Measurements from ENCODE around the gene GALNS. TPM values are rescaled to one million over a fixed set of nuclear protein-coding genes. Genes with fewer than 3 reads are reported as not detected.

GALNS gene
- total and polyA plus RNA-seq, 2 donors (not counting 1 experiment from before 2014, with no cell fraction given): 45.5 to 68.4 TPM

- Histone ChIP-seq H3K4me3 (ENCODE audit: control extremely low read depth in 1 of 5, extremely low read depth in 1 of 5, insufficient read depth in 1 of 5, low read depth in 2 of 5, low read length in 4 of 5) (no peak overlapping the region), H3K4me1 (ENCODE audit: control insufficient read depth in 2 of 2, insufficient read depth in 2 of 2, low read length in 2 of 2) (peaks cover 0 to 6% of the 10 kb centered on the region in 2 donors), H3K79me2 (ENCODE audit: control insufficient read depth, insufficient read depth, low read length) (peaks cover 14% of the 10 kb centered on the region), H3K36me3 (replicated peaks in 1 of 2; ENCODE audit: control extremely low read depth in 1 of 2, control insufficient read depth in 1 of 2, extremely low read depth in 1 of 2, insufficient read depth in 2 of 2, low read length in 1 of 2) (peaks cover 0 to 88% of the 10 kb centered on the region in 2 experiments), H3K27ac (ENCODE audit: low read length in 2 of 2) (no peak overlapping the region), H4K20me1 (ENCODE audit: control insufficient read depth, insufficient read depth, low read length, poor library complexity, severe bottlenecking) (peaks cover 82% of the 10 kb centered on the region), H2AFZ (ENCODE audit: insufficient read depth, low read depth, low read length, poor library complexity, severe bottlenecking) (no peak overlapping the region), H3K9me3 (ENCODE audit: control extremely low read depth in 1 of 3, control insufficient read depth in 2 of 3, insufficient read depth in 1 of 3, low read length in 2 of 3) (peaks cover 0 to 12% (median 0%) of the 10 kb centered on the region in 3 donors), H3K27me3 (replicated peaks in 1 of 4; ENCODE audit: control extremely low read depth in 1 of 4, control insufficient read depth in 3 of 4, insufficient read depth in 4 of 4, low read length in 3 of 4) (no peaks in the 10 kb centered on the region), H3K4me2 (replicated peaks; ENCODE audit: low read depth, low read length, poor library complexity, severe bottlenecking) (no peak overlapping the region), H3K9ac (ENCODE audit: low read length) (no peak overlapping the region)
- Mint-ChIP-seq H3K27ac (no peak overlapping the region), H3K27me3 (no peaks in the 10 kb centered on the region), H3K4me1 (peaks cover 6% of the 10 kb centered on the region), H3K4me3 (no peak overlapping the region), H3K9me3 (ENCODE audit: insufficient read depth) (no peaks in the 10 kb centered on the region)
- DNase-seq: no peak
- CTCF ChIA-PET: no interaction called here
- POLR2A ChIA-PET: interaction anchor here (0.5 kb wide), 1 partner anchor 84 kb away, joined by 3 read pairs; no protein-coding TSS in a partner anchor
- 98% methylated on average over 39 of the region's 39 CpGs for WGBS (ENCODE audit: insufficient coverage)
- no peak for ATAC-seq (ENCODE audit: low read depth)
- intact Hi-C loops (cut with micrococcal nuclease): no loop called here
- TF ChIP-seq, protein P1, sequence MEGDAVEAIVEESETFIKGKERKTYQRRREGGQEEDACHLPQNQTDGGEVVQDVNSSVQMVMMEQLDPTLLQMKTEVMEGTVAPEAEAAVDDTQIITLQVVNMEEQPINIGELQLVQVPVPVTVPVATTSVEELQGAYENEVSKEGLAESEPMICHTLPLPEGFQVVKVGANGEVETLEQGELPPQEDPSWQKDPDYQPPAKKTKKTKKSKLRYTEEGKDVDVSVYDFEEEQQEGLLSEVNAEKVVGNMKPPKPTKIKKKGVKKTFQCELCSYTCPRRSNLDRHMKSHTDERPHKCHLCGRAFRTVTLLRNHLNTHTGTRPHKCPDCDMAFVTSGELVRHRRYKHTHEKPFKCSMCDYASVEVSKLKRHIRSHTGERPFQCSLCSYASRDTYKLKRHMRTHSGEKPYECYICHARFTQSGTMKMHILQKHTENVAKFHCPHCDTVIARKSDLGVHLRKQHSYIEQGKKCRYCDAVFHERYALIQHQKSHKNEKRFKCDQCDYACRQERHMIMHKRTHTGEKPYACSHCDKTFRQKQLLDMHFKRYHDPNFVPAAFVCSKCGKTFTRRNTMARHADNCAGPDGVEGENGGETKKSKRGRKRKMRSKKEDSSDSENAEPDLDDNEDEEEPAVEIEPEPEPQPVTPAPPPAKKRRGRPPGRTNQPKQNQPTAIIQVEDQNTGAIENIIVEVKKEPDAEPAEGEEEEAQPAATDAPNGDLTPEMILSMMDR (IDR thresholded peaks at IDR 0.05): no peak
- no peak for TF ChIP-seq EZH2 (IDR thresholded peaks at IDR 0.05; ENCODE audit: borderline replicate concordance, insufficient read depth, low read depth, low read length, poor library complexity, severe bottlenecking)
Measured at GRCh38 chr16:88886845-88887521, 30.2 kb upstream of the GALNS start.

DNA sequence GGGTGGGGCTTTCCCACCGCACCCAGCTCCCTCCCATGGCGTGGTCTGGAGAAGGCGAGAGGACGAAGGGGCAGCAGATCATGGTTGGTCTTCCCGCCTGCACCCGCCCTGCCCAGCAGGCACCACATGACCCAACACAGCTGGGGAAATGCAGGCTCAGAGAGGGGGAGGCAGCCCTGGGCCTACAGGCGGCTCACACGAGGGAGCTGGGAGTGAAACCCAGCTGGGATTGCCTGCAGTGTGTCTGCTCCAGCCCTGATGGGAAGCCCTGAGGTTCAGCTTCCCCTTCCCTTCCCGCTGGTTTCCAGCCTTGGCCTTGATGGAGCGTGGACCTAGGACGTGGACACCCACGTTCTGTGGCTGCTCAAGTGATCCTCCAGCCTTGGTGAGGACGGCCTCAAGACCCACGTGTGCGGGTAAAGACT lies 29.7 kb upstream of the GALNS start:
- H3K9me3 Mint-ChIP-seq (ENCODE audit: insufficient read depth): no peaks in the 10 kb centered on the region
- H3K27ac Mint-ChIP-seq: peak overlapping the region; percentile 20
- no peak for ATAC-seq (ENCODE audit: low read depth)
- 96% methylated on average over 15 of the region's 15 CpGs for WGBS (ENCODE audit: insufficient coverage)
- Histone ChIP-seq H3K27ac (ENCODE audit: low read length in 2 of 2) (no peak overlapping the region), H3K4me2 (replicated peaks; ENCODE audit: low read depth, low read length, poor library complexity, severe bottlenecking) (no peak overlapping the region), H3K9me3 (ENCODE audit: control extremely low read depth in 1 of 3, control insufficient read depth in 2 of 3, insufficient read depth in 1 of 3, low read length in 2 of 3) (peaks cover 0 to 13% (median 0%) of the 10 kb centered on the region in 3 donors), H3K4me3 (ENCODE audit: control extremely low read depth in 1 of 5, extremely low read depth in 1 of 5, insufficient read depth in 1 of 5, low read depth in 2 of 5, low read length in 4 of 5) (no peak overlapping the region), H3K79me2 (ENCODE audit: control insufficient read depth, insufficient read depth, low read length) (peaks cover 14% of the 10 kb centered on the region), H3K27me3 (replicated peaks in 1 of 4; ENCODE audit: control extremely low read depth in 1 of 4, control insufficient read depth in 3 of 4, insufficient read depth in 4 of 4, low read length in 3 of 4) (no peaks in the 10 kb centered on the region), H2AFZ (ENCODE audit: insufficient read depth, low read depth, low read length, poor library complexity, severe bottlenecking) (no peak overlapping the region), H4K20me1 (ENCODE audit: control insufficient read depth, insufficient read depth, low read length, poor library complexity, severe bottlenecking) (peaks cover 82% of the 10 kb centered on the region), H3K36me3 (replicated peaks in 1 of 2; ENCODE audit: control extremely low read depth in 1 of 2, control insufficient read depth in 1 of 2, extremely low read depth in 1 of 2, insufficient read depth in 2 of 2, low read length in 1 of 2) (peaks cover 0 to 88% of the 10 kb centered on the region in 2 experiments), H3K9ac (ENCODE audit: low read length) (no peak overlapping the region), H3K4me1 (ENCODE audit: control insufficient read depth in 2 of 2, insufficient read depth in 2 of 2, low read length in 2 of 2) (peaks cover 0 to 8% of the 10 kb centered on the region in 2 donors)
- ChIA-PET CTCF (no interaction called here), POLR2A (no interaction called here)
- H3K4me1 Mint-ChIP-seq: peaks cover 6% of the 10 kb centered on the region
- no peak overlapping the region for H3K4me3 Mint-ChIP-seq
- TF ChIP-seq EZH2 (IDR thresholded peaks at IDR 0.05; ENCODE audit: borderline replicate concordance, insufficient read depth, low read depth, low read length, poor library complexity, severe bottlenecking): no peak
- TF ChIP-seq, protein P1 (IDR thresholded peaks at IDR 0.05): no peak
- no peaks in the 10 kb centered on the region for H3K27me3 Mint-ChIP-seq
- no peak for DNase-seq
- intact Hi-C loops (cut with micrococcal nuclease): no loop called here

Measured in B cell (primary cell).